Heart left ventricle (tissue), 16 donors: Measurements from ENCODE around the gene PITPNM1. TPM values are rescaled to one million over a fixed set of nuclear protein-coding genes. Genes with fewer than 3 reads are reported as not detected.

ENCODE experiments used
- ATAC-seq, 4 donors: fragments of 200-7000 bp; cut with Tn5 transposase; one replicate each; pipeline ENCODE4 v1.9.1; 2020 to 2022; ENCODE audit warnings: moderate library complexity in 4 of 4, mild to moderate bottlenecking in 3 of 4, moderate number of reproducible peaks in 1 of 4
- DNase-seq, 5 donors: peaks; one replicate each; pipeline ENCODE4 v3.0.0-alpha.2; 2020
- H3K27ac ChIP-seq, 12 donors: fragments of 200-600 bp; sonication (generic) in 4 of 12; one replicate each; pipeline versions ENCODE4 v1.5.0 to v1.8.0; 2016 to 2022; ENCODE audit warnings: mild to moderate bottlenecking in 2 of 12
- H3K27me3 ChIP-seq, 9 donors: fragments of 200-600 bp; sonication (generic) in 2 of 9; one replicate each; pipeline versions ENCODE4 v1.5.1 to v1.8.0; 2016 to 2022; ENCODE audit warnings: mild to moderate bottlenecking in 3 of 9
- H3K36me3 ChIP-seq, 9 donors: fragments of 200-600 bp; sonication (generic) in 2 of 9; one replicate each; pipeline versions ENCODE4 v1.5.0 to v1.8.0; 2018 to 2022; ENCODE audit warnings: mild to moderate bottlenecking in 2 of 9
- H3K4me1 ChIP-seq, 12 donors: fragments of 200-600 bp; sonication (generic) in 4 of 12; one replicate each; pipeline versions ENCODE4 v1.5.0 to v1.8.0; 2016 to 2022; ENCODE audit warnings: mild to moderate bottlenecking in 3 of 12
- H3K4me3 ChIP-seq, 12 donors: fragments of 200-600 bp; sonication (generic) in 4 of 12; one replicate each; pipeline versions ENCODE4 v1.5.0 to v1.8.0; 2017 to 2022; ENCODE audit warnings: mild to moderate bottlenecking in 9 of 12, moderate library complexity in 4 of 12
- H3K9me3 ChIP-seq, 12 donors: fragments of 200-600 bp; sonication (generic) in 4 of 12; one replicate each; pipeline versions ENCODE4 v1.5.0 to v1.8.0; 2016 to 2022; ENCODE audit warnings: mild to moderate bottlenecking in 1 of 12
- CTCF ChIP-seq, 12 donors: fragments of 200-600 bp; sonication (generic) in 4 of 12; IDR thresholded peaks; one replicate each; pipeline versions ENCODE4 v1.5.0 to v1.8.0; 2018 to 2022; ENCODE audit warnings: antibody characterized with exemption in 12 of 12, mild to moderate bottlenecking in 5 of 12
- POLR2A ChIP-seq, 2 donors: fragments of 450-650 bp; IDR thresholded peaks; one replicate each; pipeline ENCODE4 v1.6.1; 2017; ENCODE audit warnings: antibody characterized with exemption in 2 of 2, mild to moderate bottlenecking in 2 of 2, moderate library complexity in 2 of 2
- WGBS, 4 donors: extraction: QIAGEN DNeasy Blood & Tissue Kit in 2 of 4; methylation state at CpG; one replicate each; pipeline versions ENCODE4 v1.1.5 to v1.1.7; 2013 to 2018; 5-methylcytosine and 5-hydroxymethylcytosine counted together
- intact Hi-C, 10 donors: fragments of 100-400 bp; cut with DNase I; formaldehyde crosslinking; loops; one replicate each; pipeline versions ENCODE4 v1.11.1 to v1.14.2; 2022
- polyA plus RNA-seq, 2 donors: library from polyadenylated mRNA; stranded (reverse); fragments of 200-250 nt; gene quantifications; one replicate each; pipeline ENCODE4 v1.2.3, GENCODE V29; 2013
- total RNA-seq, 9 donors: library from RNA; depleted of rRNA in 2 of 9; stranded (reverse); fragments of >200 nt in 2 of 9; fragmentation: NEBNext Ultra II Directional in 3 of 9; extraction: Animal tissue kit (Norgen Biotek cat#: 25700) in 3 of 9; gene quantifications; one replicate each; pipeline versions ENCODE4 v1.1.0 to v1.2.4, GENCODE V29; 2016 to 2023
- donor health status: ischemic (EF 13 %, LVEDD 7.1; RV severe dilation, severe dysfunction).
- donor health status: healthy with polysubstance abuse.
- donor health status: DM: no; HTN: yes; CAD: no.
- donor health status: DM: no; HTN: no; CAD: no.
- donor health status: ischemic (EF 25% LVEDD 6.9; RV normal size, moderate dysfunction).
- donor health status: ischemic (EF 25% LVEDD 5.7; RV mildly dilated, moderate dysfunction).
- donor health status: healthy.
- donor health status: DM: yes; HTN: yes; CAD: no.
- donor health status: ischemic (EF 35%, LVEDD 5.7; RV mildly dilated, moderate dysfunction).
- donor health status: nonischemic (EF 11% LVEDD 7.7; RV severe dilation, severe dysfunction).
- donor health status: DM: yes; HTN: yes; CAD: no.
- donor health status: PGD.
- donor health status: ischemic (EF 29% LVEDD 5.4; RV normal size, mild dysfunction).
- donor health status: nonischemic (EF 23%, LVEDD 6.1; RV moderate dilation, normal function).

PITPNM1 gene
- total and polyA plus RNA-seq, 11 donors, result 24.2 to 69.1 (median 34.3) TPM

GRCh38 chr11:67530282-67530592 is 25.1 kb upstream of the PITPNM1 start:
- DNase-seq, result no peak
- Histone ChIP-seq H3K4me3 (no peak overlapping the region), H3K27ac (no peak overlapping the region), H3K4me1 (peaks cover 0 to 5% (median 0%) of the 10 kb centered on the region in 12 donors), H3K9me3 (peaks cover 0 to 20% (median 8%) of the 10 kb centered on the region in 12 donors), H3K27me3 (no peaks in the 10 kb centered on the region), H3K36me3 (no peaks in the 10 kb centered on the region)
- WGBS, 4 donors, result 75 to 87% (median 81%) methylated on average over 5 of the region's 5 CpGs
- no peak for ATAC-seq
- TF ChIP-seq POLR2A (IDR thresholded peaks at IDR 0.05) (no peak), CTCF (IDR thresholded peaks at IDR 0.05) (no peak)
- intact Hi-C loops, result no loop called here

- WGBS, 4 donors, result 86 to 91% (median 87%) methylated on average over 4 of the region's 4 CpGs
- ATAC-seq, result no peak
Observed at GRCh38 chr11:67528376-67528775, 23.2 kb upstream of the PITPNM1 start.

GRCh38 chr11:67525275-67525976 is 20.3 kb upstream of the PITPNM1 start:
- no peaks in the 10 kb centered on the region for H3K9me3 ChIP-seq
- 69 to 77% (median 76%) methylated on average over 5 of the region's 5 CpGs for WGBS, 4 donors

More at GRCh38 chr11:67528376-67528775, 23.2 kb upstream of the PITPNM1 start:
- H3K27ac ChIP-seq, result no peak overlapping the region
- no peak for TF ChIP-seq POLR2A (IDR thresholded peaks at IDR 0.05)
- TF ChIP-seq CTCF (IDR thresholded peaks at IDR 0.05), result no peak
- DNase-seq, result no peak
- no peak overlapping the region for H3K4me3 ChIP-seq
- peaks cover 0 to 5% (median 0%) of the 10 kb centered on the region in 12 donors for H3K4me1 ChIP-seq
- intact Hi-C loops, result no loop called here
- H3K9me3 ChIP-seq, result peaks cover 0 to 4% (median 0%) of the 10 kb centered on the region in 12 donors
- H3K36me3 ChIP-seq, result no peaks in the 10 kb centered on the region
- H3K27me3 ChIP-seq, result no peaks in the 10 kb centered on the region

GRCh38 chr11:67524480-67524808 is 19.3 kb upstream of the PITPNM1 start:
- H3K27me3 ChIP-seq, result no peaks in the 10 kb centered on the region
- TF ChIP-seq POLR2A (IDR thresholded peaks at IDR 0.05) (no peak), CTCF (IDR thresholded peaks at IDR 0.05) (no peak)
- 80 to 91% (median 86%) methylated on average over 9 of the region's 9 CpGs for WGBS, 4 donors
- H3K9me3 ChIP-seq, result no peaks in the 10 kb centered on the region
- intact Hi-C loops, result no loop called here
- no peaks in the 10 kb centered on the region for H3K4me1 ChIP-seq
- no peak for ATAC-seq
- H3K4me3 ChIP-seq, result no peak overlapping the region
- no peak for DNase-seq
- no peak overlapping the region for H3K27ac ChIP-seq
- H3K36me3 ChIP-seq, result no peaks in the 10 kb centered on the region

More at GRCh38 chr11:67525275-67525976, 20.3 kb upstream of the PITPNM1 start:
- intact Hi-C loops, result no loop called here
- Histone ChIP-seq H3K4me1 (no peaks in the 10 kb centered on the region), H3K27me3 (no peaks in the 10 kb centered on the region), H3K27ac (no peak overlapping the region), H3K4me3 (no peak overlapping the region), H3K36me3 (no peaks in the 10 kb centered on the region)
- DNase-seq, result no peak
- ATAC-seq, result no peak
- TF ChIP-seq POLR2A (IDR thresholded peaks at IDR 0.05) (no peak), CTCF (IDR thresholded peaks at IDR 0.05) (no peak)
